HL-60/S4 treated with retinoic acid at 250 ng/mL for 4 days and 3 days (cell line): ENCODE data around the gene TMEM238L.

Experiments used
- in situ Hi-C: fragments of 300-500 bp; cut with MboI; formaldehyde crosslinking; loops from 2 replicates; pipeline ENCODE4 v1.7.0; 2022; ENCODE audit warnings: low sequenced_read_pairs

The TMEM238L gene

DNA sequence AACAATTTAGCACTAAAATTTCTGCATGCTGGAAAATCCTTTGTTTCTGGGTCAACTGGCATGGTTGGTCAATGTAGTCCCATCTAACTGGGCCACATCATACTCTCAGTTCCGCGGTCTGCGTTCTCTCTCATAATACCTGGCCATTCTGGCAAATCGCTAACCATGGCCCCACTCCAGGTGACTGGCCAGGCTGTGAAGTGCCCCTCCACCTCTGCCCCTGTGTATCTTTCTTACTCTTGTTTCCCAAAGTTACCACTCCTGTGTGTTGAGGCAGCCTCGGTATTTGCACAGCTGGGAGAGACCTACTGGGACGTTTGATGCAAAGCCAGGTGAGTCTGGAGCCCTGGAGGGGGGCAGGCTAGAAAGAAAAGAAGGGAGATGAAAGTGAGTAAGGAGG is 2.0 kb upstream of the TMEM238L start:
- in situ Hi-C loops: no loop called here

DNA sequence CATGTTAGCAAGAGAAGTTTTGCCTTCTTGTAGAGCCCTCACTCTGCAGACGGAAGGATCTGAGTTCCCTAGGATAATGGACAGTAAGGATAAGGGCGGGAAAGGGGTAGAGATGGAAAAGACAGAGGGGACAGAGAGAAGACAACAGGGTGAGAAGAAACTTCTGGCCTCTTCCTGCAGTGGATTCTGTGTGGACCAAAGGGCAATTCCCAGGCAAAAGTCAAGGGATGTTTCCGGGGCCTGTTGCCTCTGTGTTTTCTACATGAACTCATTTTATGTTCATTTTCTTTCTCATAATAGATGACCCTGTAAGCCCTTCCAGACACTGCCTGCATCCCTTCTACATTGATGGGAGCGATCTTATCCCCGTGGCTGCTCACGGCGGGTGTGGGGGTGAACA is 647 bp upstream of the TMEM238L start:
- in situ Hi-C loops: no loop called here

DNA sequence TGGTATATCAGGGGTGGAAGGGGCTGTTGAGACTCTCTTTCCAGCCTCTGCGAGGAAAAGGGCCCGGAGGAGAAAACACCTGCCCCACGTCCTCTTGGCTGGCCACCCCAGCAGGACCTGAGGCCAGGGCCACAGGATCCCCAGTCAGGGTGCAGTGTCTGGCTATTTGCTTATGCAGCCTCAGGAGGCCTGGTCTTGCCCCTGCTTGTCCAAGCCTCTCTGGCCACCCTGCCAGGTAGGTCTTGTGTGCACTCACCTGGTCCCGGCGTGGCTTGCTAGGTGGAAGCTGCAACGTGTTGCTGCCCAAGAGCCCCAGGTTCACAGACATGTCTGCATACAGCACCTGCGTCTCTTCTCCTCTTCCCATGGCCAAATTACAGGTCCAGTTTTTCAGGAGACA is 549 bp downstream of the TMEM238L start:
- in situ Hi-C loops: no loop called here

DNA sequence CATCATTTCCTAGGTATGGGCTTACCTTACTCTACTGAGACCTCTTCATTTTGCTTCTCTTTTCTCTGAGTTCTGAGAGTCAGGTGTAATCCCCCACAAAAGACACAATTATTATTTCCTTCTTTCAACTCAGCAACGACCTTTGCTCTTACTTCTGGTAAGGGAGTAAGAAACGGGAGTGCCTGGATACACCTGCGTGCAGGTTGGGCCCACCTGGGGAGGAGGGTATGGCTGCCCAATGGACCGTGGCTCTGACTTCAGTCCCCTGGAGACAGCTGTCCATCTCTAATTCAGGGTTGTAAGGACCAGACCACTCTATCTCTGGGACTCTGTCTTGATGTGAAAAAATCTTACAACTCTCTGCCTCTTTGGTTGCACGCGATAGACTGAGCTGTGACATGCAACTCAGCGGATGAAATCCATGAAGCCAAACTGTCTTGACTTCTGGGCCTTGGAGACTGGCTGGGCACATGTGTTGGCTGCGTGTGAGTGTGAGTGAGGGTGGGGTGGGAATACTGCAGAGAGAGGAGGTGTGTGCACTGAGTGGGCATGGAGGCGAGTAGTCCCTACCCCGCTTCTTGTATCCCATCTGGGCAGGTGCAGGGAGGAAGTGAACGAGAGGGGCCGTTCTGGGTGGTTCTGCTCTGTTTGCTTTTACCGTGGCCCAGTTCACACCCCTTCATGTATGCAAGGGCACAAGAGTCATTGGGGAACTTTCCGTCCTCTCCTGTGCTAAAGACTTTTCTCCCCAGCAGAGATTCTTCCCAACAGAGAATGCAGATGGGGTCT is 1.2 kb downstream of the TMEM238L start:
- in situ Hi-C loops: no loop called here

DNA sequence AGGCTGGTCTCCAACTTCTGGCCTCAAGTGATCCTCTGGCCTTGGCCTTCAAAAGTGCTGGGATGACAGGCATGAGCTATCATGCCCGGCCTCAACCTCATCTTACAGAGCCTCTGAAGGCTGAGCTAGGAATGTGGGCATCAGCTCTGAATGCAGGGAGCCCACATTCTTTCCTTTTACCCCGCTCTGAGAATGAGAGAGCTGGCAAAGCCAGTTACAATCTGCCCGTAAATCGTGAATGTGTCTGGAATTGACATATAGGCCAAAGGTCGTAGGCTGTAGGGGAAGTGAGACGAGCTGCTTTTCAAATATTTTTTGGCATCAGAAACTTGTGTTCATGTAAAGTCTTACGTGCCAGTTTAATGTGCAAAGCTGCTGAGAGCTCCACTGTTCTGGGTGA is 4.5 kb downstream of the TMEM238L start:
- in situ Hi-C loops: no loop called here

DNA sequence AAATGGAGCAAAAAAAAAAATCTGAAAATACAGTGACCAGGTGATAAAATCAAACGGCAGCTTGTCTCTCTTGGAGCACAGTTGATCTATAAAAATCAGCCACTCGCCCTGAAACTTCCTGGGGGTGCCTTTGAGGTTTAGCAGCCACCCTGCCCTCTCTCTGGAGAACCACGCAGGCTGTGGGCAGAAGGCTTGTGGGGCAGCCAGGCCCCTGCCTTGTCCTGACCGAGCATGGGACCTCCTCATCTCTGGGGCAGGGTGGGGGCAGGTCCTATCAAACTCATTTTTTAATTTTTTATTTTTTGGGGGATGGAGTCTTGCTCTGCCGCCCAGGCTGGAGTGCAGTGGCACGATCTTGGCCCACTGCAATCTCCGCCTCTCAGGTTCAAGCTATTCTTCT is 5.0 kb downstream of the TMEM238L start:
- in situ Hi-C loops: no loop called here

DNA sequence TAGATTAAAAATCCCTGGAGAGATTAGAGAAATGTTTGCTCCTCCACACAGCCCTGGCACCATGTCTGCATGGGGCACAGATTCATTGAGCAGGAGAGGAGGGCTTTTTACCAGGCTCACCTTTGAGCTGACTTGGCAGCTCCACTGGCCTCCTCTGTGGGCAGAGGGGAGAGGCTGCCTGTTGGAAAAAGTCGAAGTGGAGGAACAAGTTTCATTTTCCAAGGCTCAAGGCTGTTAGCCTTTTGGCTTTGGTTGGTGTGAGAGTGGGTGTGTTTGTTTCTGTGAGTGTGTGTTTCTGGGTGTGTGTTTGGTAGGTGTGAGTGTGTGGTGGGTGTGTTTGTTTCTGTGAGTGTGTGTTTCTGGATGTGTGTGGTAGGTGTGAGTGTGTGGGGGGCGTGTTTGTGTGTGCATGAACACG is 5.6 kb downstream of the TMEM238L start:
- in situ Hi-C loops: no loop called here

DNA sequence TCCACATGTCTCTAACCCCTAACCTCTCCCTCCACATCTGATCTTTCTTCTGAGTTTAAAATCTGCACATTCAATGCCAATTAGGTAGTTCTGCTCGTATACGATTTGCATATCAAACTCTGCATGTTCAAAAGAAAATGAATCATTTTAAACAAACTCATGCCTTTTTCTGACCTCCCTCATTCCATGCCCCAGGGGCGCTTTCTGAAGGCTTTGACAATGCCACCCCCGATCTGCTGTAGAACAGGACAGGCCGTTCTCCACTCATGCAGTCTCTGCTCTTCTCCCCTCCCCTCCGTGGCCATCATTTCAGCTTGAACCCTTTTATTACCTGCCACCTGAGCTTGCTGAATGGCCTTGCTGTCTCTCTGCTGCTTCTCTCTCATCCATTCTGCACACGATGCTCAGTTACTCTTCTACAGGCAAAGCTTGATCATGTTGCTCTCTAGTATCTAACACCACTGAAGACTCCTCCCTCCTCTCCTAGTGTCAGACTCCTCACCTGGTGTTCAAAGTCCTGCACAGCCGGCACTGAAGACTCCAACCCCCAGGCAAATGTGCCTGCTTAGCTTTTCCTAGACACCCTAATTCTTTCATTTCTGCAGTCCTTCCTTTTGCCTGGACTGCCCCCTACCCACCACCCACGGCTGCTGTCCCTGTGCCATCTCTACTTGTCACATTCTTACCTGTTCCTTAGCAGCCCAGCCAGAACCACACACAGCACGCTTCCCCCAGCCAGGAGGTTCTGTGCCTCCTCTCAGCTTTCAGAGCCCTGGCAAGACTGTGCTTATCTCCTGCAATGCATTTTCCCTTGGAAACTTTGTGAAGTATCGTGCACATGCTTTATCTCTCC is 6.2 kb downstream of the TMEM238L start:
- in situ Hi-C loops: no loop called here

DNA sequence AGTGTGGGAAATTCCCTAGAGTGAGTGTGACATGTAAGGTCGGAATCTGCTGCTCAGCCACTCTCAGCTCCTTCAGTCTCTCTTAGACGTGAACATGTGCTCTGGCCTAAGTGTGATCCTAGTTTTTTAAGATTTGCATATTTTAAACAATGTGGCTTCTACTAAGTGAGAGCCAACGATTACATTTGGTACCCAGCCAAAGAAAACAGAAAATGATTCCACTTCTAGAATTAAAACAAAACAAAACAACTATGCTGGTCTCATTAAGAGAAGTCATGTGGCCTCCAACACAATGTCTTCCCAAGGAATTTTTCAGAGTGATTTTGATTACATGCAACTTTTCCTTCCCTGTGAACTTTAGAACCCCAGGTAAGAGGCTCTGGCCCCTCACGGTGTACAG is 10.1 kb downstream of the TMEM238L start:
- in situ Hi-C loops: no loop called here

DNA sequence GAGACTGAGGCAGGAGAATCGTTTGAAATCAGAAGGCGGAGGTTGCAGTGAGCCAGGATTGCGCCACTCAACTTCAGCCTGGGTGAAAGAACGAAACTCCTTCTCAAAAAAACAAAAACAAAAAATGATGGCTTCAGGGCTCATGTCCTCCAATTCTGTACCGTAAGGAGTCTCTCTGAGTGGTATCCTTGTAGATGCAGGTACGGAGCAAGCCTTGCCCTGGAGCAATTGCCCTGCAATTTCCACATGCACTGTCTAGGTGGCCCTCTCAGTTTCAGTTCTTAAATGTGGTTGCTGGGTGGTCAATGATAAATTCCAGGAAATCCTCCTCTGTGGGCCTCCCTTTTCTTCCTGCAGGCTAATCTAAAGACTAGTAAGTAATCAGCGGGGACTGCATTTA is 10.6 kb downstream of the TMEM238L start:
- in situ Hi-C loops: no loop called here

DNA sequence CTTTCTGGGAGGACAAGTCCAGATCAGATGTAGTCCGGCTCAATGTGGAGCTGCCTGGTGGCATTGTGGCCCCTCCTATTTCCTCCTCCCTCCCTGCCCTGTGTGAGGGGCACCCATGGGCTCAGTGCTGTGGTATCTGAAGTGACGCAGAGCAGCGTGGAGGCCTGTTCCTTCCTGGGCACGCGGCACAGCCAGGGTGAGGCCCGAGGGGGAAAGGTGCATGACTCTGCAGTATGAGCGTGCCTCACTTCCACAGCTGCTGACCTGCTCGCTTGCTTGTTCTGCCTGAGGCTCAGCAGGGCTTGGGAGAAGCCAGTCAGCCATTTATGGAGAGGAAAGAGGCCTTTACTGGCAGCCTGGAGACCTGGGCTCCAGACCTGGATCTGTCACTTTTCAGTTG is 11.7 kb downstream of the TMEM238L start:
- in situ Hi-C loops: no loop called here

DNA sequence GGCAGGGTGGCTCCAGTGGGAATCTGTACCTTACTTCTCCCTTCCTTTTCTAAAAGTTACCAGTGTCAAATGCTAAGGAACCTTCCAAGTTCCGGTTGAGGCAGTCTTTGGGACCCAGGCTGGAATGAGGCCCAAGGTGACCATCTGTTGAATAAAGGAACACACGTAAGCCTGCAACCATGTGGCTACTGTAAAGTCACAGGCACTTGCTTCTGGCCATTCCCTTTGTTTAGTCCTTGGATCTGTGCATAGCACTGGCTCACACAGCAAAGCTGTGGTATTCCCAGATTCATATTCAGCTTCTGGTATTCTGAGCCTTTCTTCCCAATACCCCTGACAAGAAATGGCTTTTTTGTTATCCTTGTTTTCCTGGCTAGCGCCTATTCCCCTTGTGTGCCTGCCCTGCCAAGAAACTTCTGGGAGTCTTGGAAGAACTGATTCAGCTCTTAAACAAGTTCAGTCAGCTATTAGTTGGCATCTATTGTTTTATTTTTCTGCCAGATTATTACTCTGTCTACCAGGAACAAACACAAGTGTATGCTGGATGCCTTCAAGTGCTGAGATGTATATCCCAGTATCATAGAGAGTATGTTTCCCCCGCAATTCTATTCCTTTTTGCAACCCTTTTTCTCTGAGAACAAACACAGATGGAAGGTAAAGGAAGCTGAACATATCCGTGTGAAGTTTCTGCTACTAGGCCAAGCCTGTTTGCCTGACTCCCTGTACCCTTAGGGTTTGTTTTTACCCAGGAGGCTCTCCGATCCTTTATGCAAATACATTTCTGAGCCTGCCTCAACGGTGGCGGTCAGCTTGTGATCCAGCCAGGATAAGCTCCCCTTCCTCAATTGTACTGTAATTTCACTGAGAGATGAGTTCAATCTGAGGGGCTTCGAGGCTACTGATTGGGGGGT is 13.2 kb downstream of the TMEM238L start:
- in situ Hi-C loops: no loop called here

DNA sequence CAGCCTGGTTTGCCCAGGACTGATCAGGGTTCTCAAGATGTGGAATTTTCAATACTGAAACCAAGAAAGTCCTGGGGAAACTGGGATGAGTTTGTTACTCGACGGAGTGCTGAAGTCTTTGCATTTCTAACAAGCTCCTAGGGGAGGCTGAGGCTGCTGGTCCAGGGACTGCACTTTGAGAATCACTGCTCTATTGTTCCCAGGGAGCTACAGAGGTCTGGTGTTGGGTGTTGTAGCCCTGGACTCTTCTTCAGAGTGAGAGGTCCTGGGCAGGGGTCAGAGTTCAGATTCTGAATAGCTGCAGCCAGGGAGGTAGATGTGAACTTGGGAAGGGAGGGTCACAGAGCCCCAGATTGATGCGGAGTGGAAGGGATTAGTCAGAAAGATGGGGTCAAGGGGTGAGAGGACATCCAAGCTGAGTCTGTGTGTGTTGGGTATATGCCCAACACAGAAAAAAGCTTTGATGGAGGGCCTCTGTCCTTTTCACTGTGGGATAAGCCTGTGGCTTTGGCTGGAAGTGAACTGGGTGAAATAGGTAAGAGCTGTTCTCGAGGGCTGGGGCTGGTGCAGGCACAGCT is 14.1 kb downstream of the TMEM238L start:
- in situ Hi-C loops: no loop called here

DNA sequence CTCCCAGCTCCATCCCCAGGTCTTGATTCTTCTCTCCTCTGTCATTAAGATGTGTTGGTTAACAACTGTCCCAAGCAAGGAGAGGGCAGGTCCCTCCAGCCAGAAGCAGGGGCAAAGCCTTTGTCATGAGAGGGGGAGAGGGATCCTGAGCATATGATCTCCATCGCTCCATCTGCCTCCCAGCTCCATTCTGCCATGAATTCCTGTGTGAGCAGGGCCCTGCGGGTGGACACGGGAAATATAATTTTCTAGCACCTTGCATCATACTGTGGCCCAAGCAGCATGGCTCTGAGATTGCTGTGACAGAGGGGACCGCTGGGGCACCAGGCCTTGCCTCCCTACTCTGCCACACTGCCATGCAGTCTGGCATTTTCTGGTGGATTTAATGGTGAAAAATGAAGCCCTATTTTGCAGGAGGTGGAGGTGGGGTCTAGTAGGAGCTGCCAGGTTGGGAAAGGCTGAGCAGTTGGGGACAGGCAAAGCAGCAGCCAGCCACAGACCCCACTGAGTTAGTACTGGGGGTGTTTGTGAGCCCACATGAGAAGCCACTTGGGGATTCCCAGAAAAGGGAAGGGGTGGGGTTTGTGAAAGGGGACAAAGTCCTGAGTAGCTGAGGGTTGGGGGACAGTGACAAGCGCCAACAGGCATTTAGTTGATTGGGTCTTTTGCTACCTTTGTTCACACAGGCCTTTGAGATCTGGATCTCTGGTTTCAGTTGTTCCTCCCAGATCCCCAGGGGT is 16.4 kb downstream of the TMEM238L start:
- in situ Hi-C loops: no loop called here

DNA sequence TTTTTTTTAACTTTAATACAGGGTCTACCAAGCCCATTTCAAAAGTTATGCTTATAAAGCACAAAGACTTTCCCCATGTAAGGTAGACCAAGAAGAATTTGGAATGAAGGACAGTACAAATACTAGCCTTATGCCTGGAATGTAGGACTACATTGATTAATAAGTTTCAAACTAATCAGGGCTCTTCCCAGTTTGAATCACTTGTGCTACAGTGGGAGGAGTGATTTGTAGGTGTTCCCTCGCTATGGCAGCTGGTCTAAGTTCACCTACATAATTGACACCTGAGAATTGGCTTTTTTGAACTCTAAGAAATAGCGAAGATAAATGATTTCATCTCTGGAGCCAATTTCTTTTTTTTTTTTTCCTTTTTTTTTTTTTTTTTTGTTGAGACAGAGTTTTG is 18.6 kb downstream of the TMEM238L start:
- in situ Hi-C loops: no loop called here

DNA sequence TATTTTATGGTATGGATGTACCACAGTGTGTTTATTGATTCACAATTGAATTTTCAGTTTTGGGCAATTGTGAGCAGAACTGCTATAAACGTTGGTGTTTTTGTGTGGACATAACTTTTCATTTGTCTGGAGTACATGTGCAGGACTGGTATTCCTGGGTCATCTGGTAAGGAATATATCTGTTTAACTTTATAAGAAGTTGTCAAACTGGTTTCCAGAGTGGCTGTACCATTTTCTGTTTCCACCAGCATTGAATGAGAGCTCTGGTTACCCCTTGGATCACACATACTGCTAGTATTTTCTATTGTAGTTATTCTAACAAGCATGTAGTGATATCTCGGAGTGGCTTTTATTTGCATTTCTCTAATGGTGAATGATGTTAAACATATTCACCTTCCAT is 24.3 kb downstream of the TMEM238L start:
- in situ Hi-C loops: no loop called here

DNA sequence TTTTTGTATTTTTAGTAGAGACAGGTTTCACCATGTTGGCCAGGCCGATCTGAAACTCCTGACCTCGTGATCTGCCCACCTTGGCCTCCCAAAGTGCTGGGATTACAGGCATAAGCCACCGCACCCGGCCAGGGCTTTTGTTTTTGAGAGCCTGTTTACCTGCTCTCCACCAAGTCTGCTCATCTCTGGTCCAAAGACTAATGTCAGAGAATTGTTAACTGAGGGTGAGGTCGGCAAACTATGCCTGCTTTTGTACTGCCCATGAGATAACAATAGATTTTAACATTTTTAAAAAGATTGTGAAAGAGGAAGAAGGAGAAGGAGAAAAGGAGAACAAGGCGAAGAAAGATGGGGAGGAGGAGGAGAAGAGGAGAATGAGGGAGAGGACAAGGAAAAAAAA is 26.0 kb downstream of the TMEM238L start:
- in situ Hi-C loops: no loop called here

DNA sequence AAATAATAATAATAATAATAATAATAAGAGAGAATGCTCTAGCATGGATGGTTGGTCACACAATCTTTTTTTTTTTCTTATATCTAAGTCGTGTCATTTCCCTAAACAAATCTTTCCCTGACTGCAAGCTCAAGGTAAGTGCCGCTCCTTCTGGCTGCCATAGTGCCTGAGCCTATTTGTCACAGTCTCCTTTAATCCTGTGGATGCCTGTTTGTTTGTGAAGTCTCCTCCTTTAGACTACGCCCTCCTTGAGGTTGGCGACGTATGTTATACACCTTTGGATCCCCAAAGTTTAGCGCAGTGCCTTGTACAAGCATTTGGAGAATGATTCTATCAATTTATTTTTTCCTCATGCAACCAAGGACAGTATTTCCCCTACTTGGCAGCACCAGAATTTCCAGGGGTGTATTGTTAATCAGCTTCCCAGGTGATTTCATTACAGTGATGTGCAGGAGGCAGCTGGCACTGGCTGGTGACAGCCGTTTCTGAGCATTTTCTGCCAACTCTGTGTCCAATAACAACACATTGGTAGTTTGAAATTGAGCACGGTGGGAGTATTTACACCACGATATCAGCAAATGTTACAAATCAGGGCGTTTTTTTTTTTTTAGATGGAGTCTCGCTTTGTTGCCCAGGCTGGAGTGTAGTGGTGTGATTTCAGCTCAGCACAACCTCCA is 26.6 kb downstream of the TMEM238L start:
- in situ Hi-C loops: no loop called here

DNA sequence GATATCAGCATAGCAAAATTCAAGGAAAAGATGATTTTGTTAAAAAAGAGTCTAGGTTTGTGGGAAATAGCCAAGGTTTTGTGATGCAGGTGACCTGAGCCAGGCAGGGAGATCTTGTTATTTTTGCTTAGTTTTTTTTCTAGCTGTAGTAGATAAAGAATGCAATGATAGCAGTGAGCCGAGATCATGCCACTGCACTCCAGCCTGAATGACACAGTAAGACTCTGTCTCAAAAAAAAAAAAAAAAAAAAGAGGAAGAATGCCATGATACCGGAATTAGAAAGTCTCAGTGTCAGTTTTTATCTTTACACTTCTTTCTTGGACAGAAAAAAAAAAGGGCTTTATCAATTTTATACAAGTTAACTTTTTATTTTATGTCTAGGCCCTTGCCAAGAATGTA is 27.5 kb downstream of the TMEM238L start:
- in situ Hi-C loops: no loop called here
